Measurements from ENCODE around the gene DYNAP.

DYNAP gene, protein sequence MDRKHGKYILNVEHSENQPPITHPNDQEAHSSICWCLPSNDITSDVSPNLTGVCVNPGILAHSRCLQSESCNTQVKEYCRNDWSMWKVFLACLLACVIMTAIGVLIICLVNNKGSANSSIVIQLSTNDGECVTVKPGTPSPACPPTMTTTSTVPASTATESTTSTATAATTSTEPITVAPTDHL

GRCh38 chr18:54590945-54591344 is at the start of gene DYNAP:
Gene DYNAP, plus strand, starts transcription at chr18:54591245. Its CDS starts 38 bp downstream, at chr18:54591283.
- DNase-seq = no peak

- no peak for DNase-seq
These were observed 39.5 kb upstream of the DYNAP start for GRCh38 chr18:54551590-54551989.

- DNase-seq = no peak
These were observed 35.8 kb upstream of the DYNAP start for GRCh38 chr18:54555286-54555685.

DNA sequence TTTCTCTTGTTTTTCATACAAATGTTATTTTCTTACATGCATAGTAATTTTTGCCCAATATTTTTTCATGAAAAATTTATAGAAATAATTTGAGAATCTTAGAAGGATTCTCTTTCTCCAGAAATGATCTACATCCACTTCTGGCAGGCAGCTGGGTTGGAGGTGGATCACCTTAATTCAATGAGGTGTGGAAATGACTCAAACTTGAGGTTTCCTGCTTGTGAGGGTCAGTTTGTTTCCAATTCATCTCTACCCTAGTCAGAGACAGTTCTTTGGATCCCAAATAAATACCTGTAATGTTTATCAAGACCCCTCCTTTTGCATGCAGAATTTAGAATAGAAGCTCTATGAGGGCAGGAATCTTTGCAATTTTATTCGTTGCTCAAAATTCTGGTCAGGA is 35.0 kb upstream of the DYNAP start:
- DNase-seq = no peak

DNA sequence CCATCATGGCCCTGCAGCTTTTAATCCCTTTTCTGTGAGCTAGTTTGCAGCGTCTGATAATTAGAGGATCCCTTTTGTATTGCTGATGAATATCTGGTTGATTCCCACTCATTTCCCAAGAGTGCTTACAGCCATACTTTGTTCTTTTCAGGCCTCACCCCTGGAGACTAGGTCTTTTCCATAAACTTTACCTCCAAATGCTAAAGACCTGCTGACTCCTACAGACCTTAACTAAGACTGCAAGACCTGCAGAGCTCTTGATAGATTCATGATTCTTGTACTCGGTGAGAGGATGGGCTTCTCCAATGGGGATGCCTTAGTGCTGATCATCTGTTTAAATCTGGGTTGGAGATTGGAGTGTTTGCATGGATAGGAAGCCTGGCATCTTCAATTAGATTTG is 33.1 kb upstream of the DYNAP start:
- DNase-seq = no peak

DNA sequence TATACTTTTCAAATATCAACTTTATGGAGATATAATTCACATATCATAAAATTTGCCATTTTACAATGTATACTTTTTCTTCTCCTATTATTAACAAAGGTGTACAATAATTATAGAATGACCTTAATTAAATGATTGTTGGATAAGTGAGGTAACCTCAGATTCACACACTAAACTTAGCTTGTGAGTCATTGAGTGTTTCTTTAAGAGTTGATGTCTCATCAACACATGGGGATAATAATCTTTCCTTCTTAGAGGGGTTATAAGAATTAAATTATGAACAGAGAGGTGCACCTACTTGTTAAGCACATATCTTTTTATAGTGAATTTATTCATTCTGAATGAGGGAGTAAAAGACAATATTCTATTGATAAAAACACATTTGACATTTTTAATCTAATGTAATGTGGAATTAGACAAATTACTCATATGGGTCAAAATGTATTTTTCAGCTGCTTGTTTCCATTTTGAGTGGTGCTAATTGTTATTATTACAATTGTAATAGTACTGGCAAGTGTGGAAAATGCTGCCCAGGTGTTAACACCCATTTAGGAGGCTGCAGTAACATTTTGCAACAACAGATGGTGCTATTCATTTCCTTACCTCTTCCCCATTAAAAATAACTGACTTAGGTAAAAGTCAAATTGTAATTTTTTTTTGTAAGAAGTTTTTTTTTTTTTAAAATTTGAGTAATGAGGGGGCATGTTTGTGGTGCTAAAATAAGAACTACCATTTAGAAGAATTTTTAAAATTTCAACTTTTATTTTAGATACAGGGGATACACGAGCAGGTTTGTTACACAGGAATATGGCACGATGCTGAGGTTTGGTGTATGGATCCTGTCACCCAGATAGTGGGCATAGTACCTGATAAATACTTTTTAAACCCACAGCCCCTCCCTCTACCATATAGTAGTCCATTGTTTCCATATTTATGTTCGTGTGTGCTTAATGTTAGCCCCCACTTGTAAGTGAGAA is 32.1 kb upstream of the DYNAP start:
- no peak for DNase-seq

DNA sequence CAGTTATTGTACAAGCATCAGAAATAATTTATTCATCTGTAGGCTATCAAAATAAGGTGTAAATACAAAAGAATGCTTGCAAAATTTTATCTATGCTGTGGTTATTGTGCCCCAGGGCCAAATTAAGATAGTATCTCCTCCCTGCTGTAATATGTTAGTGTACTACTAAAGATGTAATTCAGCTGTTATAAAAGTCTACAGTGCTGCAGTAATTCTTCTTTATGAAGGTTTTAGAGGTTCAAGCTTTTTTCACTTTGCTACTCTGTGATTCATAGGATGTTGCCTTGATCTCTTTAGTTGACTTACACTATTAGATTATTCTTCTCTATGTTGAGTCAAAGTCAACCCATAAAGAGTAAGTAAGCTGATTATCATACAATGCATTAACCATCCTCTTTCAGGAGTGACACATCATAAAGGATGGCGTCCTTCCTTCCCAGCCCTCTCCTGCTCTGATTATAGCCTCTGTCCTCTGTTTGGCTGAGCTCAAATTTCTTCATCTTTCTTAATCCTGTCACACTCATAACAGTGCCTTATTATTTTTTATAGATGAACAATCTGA is 29.3 kb upstream of the DYNAP start:
- DNase-seq = no peak

DNA sequence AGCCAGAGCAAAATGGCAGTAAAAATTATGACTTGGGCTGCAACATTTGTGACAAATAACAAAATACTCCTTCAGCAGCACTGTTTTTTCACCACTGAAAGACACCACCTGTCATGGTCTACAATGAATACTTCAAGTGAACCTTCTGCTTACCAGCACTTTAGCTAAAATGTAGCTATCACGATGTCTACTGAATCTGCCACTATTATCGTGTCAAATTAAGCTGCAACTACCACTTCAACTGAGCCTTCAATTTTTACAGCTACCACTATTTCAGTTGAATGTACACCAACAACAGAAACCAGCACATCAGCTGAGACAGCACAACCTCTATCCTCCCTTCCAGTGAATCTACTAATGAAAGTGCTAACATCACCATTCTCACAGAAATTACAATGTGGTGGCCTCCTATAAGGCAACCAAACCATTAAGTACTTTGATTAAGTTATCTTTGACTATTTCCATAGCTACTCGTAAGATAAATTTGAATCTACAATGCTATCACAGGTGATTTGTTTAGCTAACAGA is 10.8 kb upstream of the DYNAP start:
- DNase-seq = no peak

DNA sequence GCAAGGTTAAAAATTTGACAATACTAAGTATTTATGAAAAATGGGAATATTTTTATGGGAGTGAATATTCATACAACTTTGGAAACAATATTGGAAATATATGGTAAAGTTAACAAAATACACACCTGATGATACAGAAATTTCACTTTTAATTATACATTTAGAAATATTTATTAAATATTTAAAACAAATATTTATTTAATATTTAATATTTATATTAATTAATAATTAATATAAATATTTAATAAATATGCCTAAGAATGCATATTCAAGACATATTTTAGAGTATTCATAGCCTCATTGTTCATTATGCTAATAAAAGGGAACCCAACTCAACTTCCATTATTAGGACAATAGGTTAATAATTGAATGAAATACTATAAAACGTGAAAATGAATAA is 7.0 kb upstream of the DYNAP start:
- DNase-seq = no peak

- DNase-seq = no peak
These were observed 5.3 kb upstream of the DYNAP start for GRCh38 chr18:54585743-54586142.

DNA sequence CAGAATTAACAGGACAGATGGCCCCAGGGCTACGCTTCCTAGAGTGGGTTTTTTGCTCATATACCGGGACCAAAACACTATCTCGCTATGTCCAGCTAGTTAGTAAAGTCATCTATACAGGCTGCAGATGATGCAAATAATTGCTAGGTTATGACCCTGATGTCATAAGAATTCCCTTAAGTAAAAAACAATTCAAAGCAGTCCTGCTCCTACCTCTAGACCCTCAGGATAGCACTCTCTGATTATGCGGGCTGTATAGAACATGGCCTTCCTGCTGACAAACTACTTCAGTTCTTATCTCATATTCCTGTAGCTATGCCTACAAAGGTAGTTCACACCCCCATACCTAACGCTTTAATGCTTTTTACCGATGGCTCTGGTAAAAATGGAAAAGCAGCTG is 13.2 kb downstream of the DYNAP start:
- DNase-seq = no peak

GRCh38 chr18:54606835-54607212 is 15.8 kb downstream of the DYNAP start:
- no peak for DNase-seq

DNA sequence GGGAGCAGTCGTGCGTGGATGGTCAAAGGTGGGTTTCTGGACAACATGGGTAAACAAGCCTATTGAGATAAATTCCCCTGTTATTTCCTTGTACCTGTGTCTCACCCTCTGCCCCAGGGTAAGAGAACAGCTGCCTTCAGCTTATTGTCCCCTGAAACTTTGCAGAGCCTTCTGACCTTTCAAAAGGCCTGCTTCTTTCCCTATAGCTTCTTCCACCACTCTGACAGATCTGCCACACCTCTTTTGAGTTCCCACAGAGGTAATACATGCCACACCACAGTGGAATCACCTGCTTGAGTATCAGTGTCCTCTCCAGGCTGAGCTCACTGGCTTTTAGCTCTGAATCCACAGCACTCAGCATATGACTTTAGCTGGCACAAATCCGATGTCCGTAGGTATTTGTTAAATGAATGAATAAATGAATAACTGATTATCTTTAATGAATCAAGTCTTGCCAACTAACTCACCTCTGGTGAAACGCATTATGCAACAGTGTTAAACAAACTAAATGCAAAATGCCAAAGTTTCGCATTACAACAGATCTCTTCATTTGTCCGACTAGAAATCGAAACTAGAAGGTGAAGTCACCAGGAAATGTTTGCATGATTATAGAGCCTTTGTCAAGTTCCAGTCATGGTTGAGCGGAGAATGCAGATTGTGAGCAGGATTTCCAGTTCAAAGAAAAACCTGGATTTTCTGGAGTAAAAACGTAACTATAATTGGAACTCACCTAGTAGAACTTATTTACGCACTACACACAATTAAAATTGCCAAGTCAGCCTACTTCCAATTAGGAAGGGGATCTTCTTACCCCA is 16.4 kb downstream of the DYNAP start:
- DNase-seq = no peak

- DNase-seq = no peak
These were observed 17.1 kb downstream of the DYNAP start for GRCh38 chr18:54608028-54608642.

DNA sequence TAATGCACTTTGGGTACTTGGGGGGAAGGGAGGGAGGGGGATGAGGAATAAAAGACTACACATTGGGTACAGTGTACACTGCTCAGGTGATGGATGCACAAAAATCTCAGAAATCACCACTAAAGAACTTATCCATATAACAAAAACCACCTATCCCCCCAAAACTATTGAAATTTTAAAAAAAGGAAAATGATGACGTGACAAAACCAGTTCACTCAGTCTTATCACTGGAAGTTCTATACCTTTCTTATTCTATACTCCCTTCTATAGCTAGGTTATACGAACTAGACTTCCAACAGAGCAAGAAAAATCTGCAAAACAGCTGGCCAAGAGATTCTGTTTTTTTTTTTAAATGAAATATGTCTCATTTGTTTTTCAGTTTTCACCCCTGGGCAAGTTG is 20.8 kb downstream of the DYNAP start:
- DNase-seq = no peak

- DNase-seq = no peak
These were observed 21.2 kb downstream of the DYNAP start for GRCh38 chr18:54612237-54612636.

DNA sequence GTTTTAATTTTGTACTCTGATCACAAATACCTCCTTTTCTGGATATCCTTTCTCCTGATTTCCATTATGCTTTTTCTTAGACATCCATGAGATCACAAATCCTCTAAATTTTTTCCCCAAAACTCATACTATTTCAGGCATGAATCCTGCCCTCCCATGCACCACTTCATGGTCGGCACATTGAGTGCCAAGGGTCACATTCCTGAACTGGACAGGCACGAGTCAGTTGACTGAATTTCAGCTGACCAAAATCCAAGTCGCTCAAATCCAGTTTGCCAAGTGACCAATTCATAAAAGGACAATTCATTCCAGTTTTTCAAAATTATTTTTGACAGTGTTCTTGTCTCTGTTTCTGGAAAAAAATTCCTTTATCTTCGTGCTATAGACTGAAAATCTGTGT is 22.1 kb downstream of the DYNAP start:
- DNase-seq = no peak

DNA sequence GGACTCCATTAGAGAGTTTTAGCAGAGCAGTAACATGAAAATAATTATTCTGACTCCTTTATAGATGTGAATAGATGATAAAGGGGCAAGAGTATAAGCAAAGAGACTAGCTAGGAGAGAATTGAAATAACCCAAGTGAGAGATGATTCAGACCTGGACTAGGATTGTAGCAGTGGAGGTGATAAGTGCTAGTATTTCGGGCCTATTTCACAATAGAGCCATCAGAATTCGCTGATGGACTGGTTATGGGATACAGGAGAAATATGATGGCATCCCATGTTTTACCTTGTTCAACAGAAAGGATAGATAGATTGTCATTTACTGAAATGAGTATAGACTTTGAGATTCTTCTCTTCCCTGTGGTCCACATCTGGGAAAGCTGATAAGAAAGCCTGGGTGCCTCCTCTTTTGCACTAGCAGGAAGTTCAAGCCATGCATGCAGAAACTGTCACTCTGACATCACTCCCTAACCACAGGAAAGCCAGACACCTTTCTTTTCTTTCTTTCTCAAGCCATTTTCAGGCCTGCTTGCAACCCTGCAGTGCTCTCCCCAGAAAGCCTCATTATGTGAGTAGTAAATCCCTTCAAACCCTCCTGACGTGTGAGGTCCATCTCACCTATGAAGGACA is 25.3 kb downstream of the DYNAP start:
- no peak for DNase-seq

GRCh38 chr18:54622084-54622483 is 31.0 kb downstream of the DYNAP start:
- DNase-seq = no peak

GRCh38 chr18:54626779-54627178 is 35.7 kb downstream of the DYNAP start:
- DNase-seq = no peak

- no peak for DNase-seq
These were observed 39.9 kb downstream of the DYNAP start for GRCh38 chr18:54630963-54631362.

DNA sequence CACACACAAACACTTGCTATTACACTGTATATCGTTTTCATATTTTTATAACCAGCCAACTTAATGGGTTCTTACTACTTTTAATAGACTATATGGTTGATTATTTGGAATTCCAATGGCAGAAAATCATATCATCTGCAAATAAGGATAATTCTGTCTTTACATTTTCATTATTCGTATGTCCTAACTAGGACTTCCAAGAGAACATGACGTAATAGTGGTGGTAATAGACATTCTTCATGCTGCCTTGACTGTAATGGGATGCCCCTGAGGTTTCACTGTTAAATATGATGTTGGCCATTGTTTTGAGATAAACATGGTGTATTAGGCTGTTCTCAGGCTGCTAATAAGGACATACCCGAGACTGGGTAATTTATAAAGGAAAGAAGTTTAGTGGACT is 45.2 kb downstream of the DYNAP start:
- no peak for DNase-seq
